Endodermal cell (in vitro differentiated cells): ENCODE data around the gene PARP16. TPM values are rescaled to one million over a fixed set of nuclear protein-coding genes. Genes with fewer than 3 reads are reported as not detected.

Experiments used
- DNase-seq: peaks from one replicate; pipeline ENCODE4 v3.0.0-alpha.2; 2017
- H3K27ac ChIP-seq: 2 replicates; pipeline ENCODE4 v1.5.1; 2013; ENCODE audit warnings: mild to moderate bottlenecking, low read depth, low read length, moderate library complexity
- H3K27me3 ChIP-seq: 2 replicates; pipeline ENCODE4 v1.6.1; 2013; ENCODE audit warnings: mild to moderate bottlenecking, low read length, moderate library complexity; ENCODE audit not compliant: insufficient read depth, control insufficient read depth, poor library complexity, severe bottlenecking
- H3K36me3 ChIP-seq: 2 replicates; pipeline ENCODE4 v1.7.0; 2013; ENCODE audit warnings: mild to moderate bottlenecking, low read length, moderate library complexity; ENCODE audit not compliant: control insufficient read depth, insufficient read depth
- H3K4me1 ChIP-seq: one replicate; pipeline ENCODE4 v1.7.0; 2013; ENCODE audit warnings: low read length; ENCODE audit not compliant: control insufficient read depth, insufficient read depth
- H3K4me3 ChIP-seq: 2 replicates; pipeline ENCODE4 v1.5.1; 2013; ENCODE audit warnings: mild to moderate bottlenecking, low read length, moderate library complexity
- H3K9ac ChIP-seq: 2 replicates; pipeline ENCODE4 v1.6.1; 2013; ENCODE audit warnings: mild to moderate bottlenecking, low read length, moderate library complexity; ENCODE audit not compliant: poor library complexity, severe bottlenecking; ENCODE audit errors: extremely low read depth
- H3K9me3 ChIP-seq: 2 replicates; pipeline ENCODE4 v1.6.1; 2013; ENCODE audit warnings: mild to moderate bottlenecking, low read length, moderate library complexity; ENCODE audit not compliant: control insufficient read depth
- H3K27ac Mint-ChIP-seq: 2 replicates; pipeline ENCODE4 v1.8.0; 2020; ENCODE audit warnings: mixed read lengths
- H3K27me3 Mint-ChIP-seq: 2 replicates; pipeline ENCODE4 v1.8.0; 2021; ENCODE audit warnings: mild to moderate bottlenecking, mixed read lengths; ENCODE audit not compliant: insufficient read depth
- H3K36me3 Mint-ChIP-seq: 2 replicates; pipeline ENCODE4 v1.8.0; 2020; ENCODE audit warnings: low read depth, mixed read lengths
- H3K4me1 Mint-ChIP-seq: 2 replicates; pipeline ENCODE4 v1.8.0; 2020; ENCODE audit warnings: mixed read lengths
- H3K4me3 Mint-ChIP-seq: 2 replicates; pipeline ENCODE4 v1.8.0; 2020; ENCODE audit warnings: mild to moderate bottlenecking, moderate library complexity, mixed read lengths
- H3K9me3 Mint-ChIP-seq: 2 replicates; pipeline ENCODE4 v1.8.0; 2020; ENCODE audit warnings: mild to moderate bottlenecking, mixed read lengths
- WGBS, 2 experiments: methylation state at CpG; one replicate each; pipeline versions ENCODE4 v1.1.5 to v1.1.7; 2013; ENCODE audit warnings: missing lambda C conversion rate in 2 of 2, mixed read lengths in 1 of 2; ENCODE audit not compliant: insufficient coverage in 1 of 2, insufficient read length in 1 of 2; 5-methylcytosine and 5-hydroxymethylcytosine counted together
- total RNA-seq, 2 donors: library from RNA; stranded (reverse); fragmentation: NEBNext Ultra II Directional in 1 of 2; extraction: Animal tissue kit (Norgen Biotek cat#: 25700) in 1 of 2; gene quantifications; 2 replicates in 1 of 2; 3 replicates in 1 of 2; pipeline ENCODE4 v1.2.1, GENCODE V29; 2021
- TF ChIP-seq, protein P1 (sequence below): fragments of 200-600 bp; sonication (generic); conservative IDR thresholded peaks from 2 replicates; pipeline ENCODE4 v1.5.0; 2021; ENCODE audit warnings: antibody characterized with exemption, mild to moderate bottlenecking

The PARP16 gene
- total RNA-seq, 2 donors from 2014 or later = 4.3 to 11.6 TPM

GRCh38 chr15:65266469-65266868 lies 20.2 kb downstream of the PARP16 start:
- Histone ChIP-seq H3K27me3 (no peaks in the 10 kb centered on the region), H3K9ac (no peak overlapping the region), H3K4me1 (no peaks in the 10 kb centered on the region), H3K27ac (no peak overlapping the region), H3K36me3 (no peaks in the 10 kb centered on the region), H3K4me3 (no peak overlapping the region), H3K9me3 (no peaks in the 10 kb centered on the region)
- WGBS, 2 experiments = 95 to 96% methylated on average over 5 of the region's 5 CpGs
- no peaks in the 10 kb centered on the region for H3K27me3 Mint-ChIP-seq
- TF ChIP-seq, protein P1, sequence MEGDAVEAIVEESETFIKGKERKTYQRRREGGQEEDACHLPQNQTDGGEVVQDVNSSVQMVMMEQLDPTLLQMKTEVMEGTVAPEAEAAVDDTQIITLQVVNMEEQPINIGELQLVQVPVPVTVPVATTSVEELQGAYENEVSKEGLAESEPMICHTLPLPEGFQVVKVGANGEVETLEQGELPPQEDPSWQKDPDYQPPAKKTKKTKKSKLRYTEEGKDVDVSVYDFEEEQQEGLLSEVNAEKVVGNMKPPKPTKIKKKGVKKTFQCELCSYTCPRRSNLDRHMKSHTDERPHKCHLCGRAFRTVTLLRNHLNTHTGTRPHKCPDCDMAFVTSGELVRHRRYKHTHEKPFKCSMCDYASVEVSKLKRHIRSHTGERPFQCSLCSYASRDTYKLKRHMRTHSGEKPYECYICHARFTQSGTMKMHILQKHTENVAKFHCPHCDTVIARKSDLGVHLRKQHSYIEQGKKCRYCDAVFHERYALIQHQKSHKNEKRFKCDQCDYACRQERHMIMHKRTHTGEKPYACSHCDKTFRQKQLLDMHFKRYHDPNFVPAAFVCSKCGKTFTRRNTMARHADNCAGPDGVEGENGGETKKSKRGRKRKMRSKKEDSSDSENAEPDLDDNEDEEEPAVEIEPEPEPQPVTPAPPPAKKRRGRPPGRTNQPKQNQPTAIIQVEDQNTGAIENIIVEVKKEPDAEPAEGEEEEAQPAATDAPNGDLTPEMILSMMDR = no peak
- no peak overlapping the region for H3K27ac Mint-ChIP-seq
- no peak for DNase-seq
- no peaks in the 10 kb centered on the region for H3K9me3 Mint-ChIP-seq
- H3K4me1 Mint-ChIP-seq = no peaks in the 10 kb centered on the region
- H3K36me3 Mint-ChIP-seq = peaks cover 5% of the 10 kb centered on the region
- no peak overlapping the region for H3K4me3 Mint-ChIP-seq

DNA sequence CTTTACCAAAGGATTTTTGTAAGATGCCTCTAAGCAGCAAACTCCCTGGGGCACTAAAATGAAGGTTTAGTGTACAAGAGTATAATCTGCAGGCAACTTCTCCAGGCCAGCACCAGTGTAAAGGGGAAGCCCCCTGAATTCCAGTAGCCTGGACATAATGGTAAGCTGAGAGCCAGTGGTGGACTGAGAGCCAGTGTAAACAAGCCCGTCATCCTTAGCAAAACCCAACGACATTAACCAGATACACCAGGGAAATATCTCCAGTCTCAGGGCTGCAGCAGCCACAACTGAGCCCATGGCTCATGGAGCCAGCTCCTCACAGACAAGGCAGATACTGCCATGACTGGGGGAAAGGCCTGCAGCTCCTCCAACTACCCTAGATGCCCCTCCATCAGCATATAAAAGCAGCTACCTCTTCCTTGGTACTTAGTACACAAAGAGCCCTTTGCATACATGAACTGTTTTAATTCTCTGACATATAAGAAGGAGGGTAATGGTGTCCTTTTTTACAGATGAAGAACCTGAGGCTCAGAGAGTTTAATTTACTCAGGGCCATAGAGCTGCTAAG lies 21.7 kb downstream of the PARP16 start:
- no peaks in the 10 kb centered on the region for H3K27me3 Mint-ChIP-seq
- H3K27ac Mint-ChIP-seq = no peak overlapping the region

GRCh38 chr15:65263313-65263712 lies 23.4 kb downstream of the PARP16 start:
- no peaks in the 10 kb centered on the region for H3K9me3 Mint-ChIP-seq
- no peak overlapping the region for H3K27ac Mint-ChIP-seq
- H3K27ac ChIP-seq = no peak overlapping the region
- WGBS, 2 experiments = 90 to 96% methylated on average over 4 of the region's 4 CpGs
- no peaks in the 10 kb centered on the region for H3K9me3 ChIP-seq
- H3K4me3 Mint-ChIP-seq = no peak overlapping the region
- H3K27me3 Mint-ChIP-seq = no peaks in the 10 kb centered on the region
- TF ChIP-seq, protein P1 = no peak
- no peak overlapping the region for H3K9ac ChIP-seq
- no peak overlapping the region for H3K4me3 ChIP-seq
- no peaks in the 10 kb centered on the region for H3K4me1 Mint-ChIP-seq
- H3K4me1 ChIP-seq = no peaks in the 10 kb centered on the region
- peaks cover 9% of the 10 kb centered on the region for H3K36me3 Mint-ChIP-seq
- no peaks in the 10 kb centered on the region for H3K27me3 ChIP-seq
- peaks cover 10% of the 10 kb centered on the region for H3K36me3 ChIP-seq
- no peak for DNase-seq

More for the DNA sequence above, 21.7 kb downstream of the PARP16 start:
- H3K27ac ChIP-seq = no peak overlapping the region
- TF ChIP-seq, protein P1 = no peak
- Mint-ChIP-seq H3K4me3 (no peak overlapping the region), H3K9me3 (no peaks in the 10 kb centered on the region), H3K36me3 (peaks cover 7% of the 10 kb centered on the region), H3K4me1 (no peaks in the 10 kb centered on the region)
- DNase-seq = no peak
- H3K27me3 ChIP-seq = no peaks in the 10 kb centered on the region
- no peak overlapping the region for H3K4me3 ChIP-seq
- no peaks in the 10 kb centered on the region for H3K36me3 ChIP-seq
- 91% methylated on average over 2 of the region's 2 CpGs; no CpG with 5 or more reads in 1 of the 2 experiments for WGBS, 2 experiments
- no peaks in the 10 kb centered on the region for H3K9me3 ChIP-seq
- no peaks in the 10 kb centered on the region for H3K4me1 ChIP-seq
- no peak overlapping the region for H3K9ac ChIP-seq
